ENCODE results near the gene TRIM15. TPM values are rescaled to one million over a fixed set of nuclear protein-coding genes. Genes with fewer than 3 reads are reported as not detected.

The TRIM15 gene
- total RNA-seq, 4 donors from 2014 or later, result not detected

GRCh38 chr6:30172681-30173080 is 9.3 kb downstream of the TRIM15 start:
- TF ChIP-seq CTCF (IDR thresholded peaks at IDR 0.05), result no peak
- DNase-seq (ENCODE audit: low spot score) (no peak), ATAC-seq (ENCODE audit: low FRiP score) (no peak)

- no peak for TF ChIP-seq CTCF (IDR thresholded peaks at IDR 0.05)
- DNase-seq (ENCODE audit: low spot score) (no peak), ATAC-seq (ENCODE audit: low FRiP score) (no peak)
These were observed 12.4 kb downstream of the TRIM15 start for GRCh38 chr6:30175765-30176164.

GRCh38 chr6:30178837-30179236 is 15.5 kb downstream of the TRIM15 start:
- TF ChIP-seq CTCF (IDR thresholded peaks at IDR 0.05), result no peak
- ATAC-seq (ENCODE audit: low FRiP score), result no peak
- no peak for DNase-seq (ENCODE audit: low spot score)

GRCh38 chr6:30180145-30180544 is 16.8 kb downstream of the TRIM15 start:
- no peak for TF ChIP-seq CTCF (IDR thresholded peaks at IDR 0.05)
- DNase-seq (ENCODE audit: low spot score), result no peak
- ATAC-seq (ENCODE audit: low FRiP score), result no peak

GRCh38 chr6:30184417-30185031 is 21.2 kb downstream of the TRIM15 start:
- DNase-seq (ENCODE audit: low spot score) (no peak), ATAC-seq (ENCODE audit: low FRiP score) (no peak)
- TF ChIP-seq CTCF (IDR thresholded peaks at IDR 0.05), result no peak

GRCh38 chr6:30185846-30186484 is 22.6 kb downstream of the TRIM15 start:
- no peak for DNase-seq (ENCODE audit: low spot score)

More at GRCh38 chr6:30185846-30186484, 22.6 kb downstream of the TRIM15 start:
- no peak for ATAC-seq (ENCODE audit: low FRiP score)
- no peak for TF ChIP-seq CTCF (IDR thresholded peaks at IDR 0.05)
